Liver (tissue), 9 donors: ENCODE results near the gene JAM3. TPM values are rescaled to one million over a fixed set of nuclear protein-coding genes. Genes with fewer than 3 reads are reported as not detected.

ENCODE experiments used
- DNase-seq: peaks from one replicate; pipeline ENCODE4 v3.0.0-alpha.2; 2017; ENCODE audit warnings: low spot score
- H3K27ac ChIP-seq, 2 donors: one replicate each; pipeline ENCODE4 v1.7.0; 2013; ENCODE audit warnings: inconsistent platforms in 2 of 2, low read length in 2 of 2, control low read depth in 1 of 2, low read depth in 1 of 2, mild to moderate bottlenecking in 1 of 2
- H3K27me3 ChIP-seq, 4 donors: one replicate each; pipeline versions ENCODE4 v1.6.1 to v1.7.0; 2013; ENCODE audit warnings: low read length in 3 of 4, inconsistent platforms in 1 of 4, mild to moderate bottlenecking in 1 of 4, moderate library complexity in 1 of 4; ENCODE audit not compliant: control insufficient read depth in 4 of 4, insufficient read depth in 4 of 4
- H3K36me3 ChIP-seq, 4 donors: one replicate each; pipeline versions ENCODE4 v1.6.1 to v1.7.0; 2013; ENCODE audit warnings: low read length in 3 of 4, mild to moderate bottlenecking in 3 of 4, low read depth in 1 of 4, moderate library complexity in 1 of 4; ENCODE audit not compliant: control insufficient read depth in 4 of 4, insufficient read depth in 3 of 4
- H3K4me1 ChIP-seq, 4 donors: one replicate each; pipeline versions ENCODE4 v1.6.1 to v1.7.0; 2013; ENCODE audit warnings: low read length in 3 of 4, mild to moderate bottlenecking in 3 of 4, moderate library complexity in 1 of 4; ENCODE audit not compliant: control insufficient read depth in 4 of 4, insufficient read depth in 4 of 4
- H3K4me3 ChIP-seq, 3 donors: one replicate each; pipeline versions ENCODE4 v1.6.1 to v1.7.0; 2013; ENCODE audit warnings: low read length in 3 of 3, control low read depth in 1 of 3, low read depth in 1 of 3, mild to moderate bottlenecking in 1 of 3
- H3K9ac ChIP-seq, 2 donors: one replicate each; pipeline ENCODE4 v1.7.0; 2013; ENCODE audit warnings: low read length in 2 of 2, mild to moderate bottlenecking in 2 of 2, moderate library complexity in 2 of 2, control low read depth in 1 of 2, low read depth in 1 of 2
- H3K9me3 ChIP-seq, 4 donors: one replicate each; pipeline versions ENCODE4 v1.6.1 to v1.7.0; 2013; ENCODE audit warnings: low read length in 3 of 4; ENCODE audit not compliant: control insufficient read depth in 4 of 4
- EGR1 ChIP-seq, 2 donors: IDR thresholded peaks; 2 replicates each; pipeline ENCODE4 v1.6.1; 2016 to 2018; ENCODE audit warnings: antibody characterized with exemption in 2 of 2, low read depth in 2 of 2
- FOXA1 ChIP-seq: IDR thresholded peaks from 2 replicates; pipeline ENCODE4 v1.6.1; 2016; ENCODE audit warnings: antibody characterized with exemption
- FOXA2 ChIP-seq: IDR thresholded peaks from 2 replicates; pipeline ENCODE4 v1.6.1; 2016; ENCODE audit warnings: antibody characterized with exemption
- GABPA ChIP-seq, 2 donors: IDR thresholded peaks in 1 of 2; conservative IDR thresholded peaks in 1 of 2; 2 replicates each; pipeline ENCODE4 v1.6.1; 2016; ENCODE audit warnings: antibody characterized with exemption in 2 of 2, mild to moderate bottlenecking in 1 of 2, moderate library complexity in 1 of 2
- HNF4A ChIP-seq, 2 donors: conservative IDR thresholded peaks; 2 replicates each; pipeline ENCODE4 v1.6.1; 2016; ENCODE audit warnings: antibody characterized with exemption in 2 of 2, mild to moderate bottlenecking in 2 of 2
- HNF4G ChIP-seq: IDR thresholded peaks from 2 replicates; pipeline ENCODE4 v1.6.1; 2016; ENCODE audit warnings: antibody characterized with exemption
- JUND ChIP-seq, 2 donors: IDR thresholded peaks; 2 replicates each; pipeline ENCODE4 v1.6.1; 2016; ENCODE audit warnings: antibody characterized with exemption in 2 of 2
- NR2F2 ChIP-seq: IDR thresholded peaks from 2 replicates; pipeline ENCODE4 v1.6.1; 2016; ENCODE audit warnings: antibody characterized with exemption
- RAD21 ChIP-seq, 2 donors: IDR thresholded peaks; 2 replicates each; pipeline ENCODE4 v1.6.1; 2016; ENCODE audit warnings: antibody characterized with exemption in 2 of 2, mild to moderate bottlenecking in 2 of 2
- RXRA ChIP-seq, 2 donors: IDR thresholded peaks; 2 replicates each; pipeline ENCODE4 v1.6.1; 2017 to 2018; ENCODE audit warnings: antibody characterized with exemption in 2 of 2, mild to moderate bottlenecking in 1 of 2
- SP1 ChIP-seq: IDR thresholded peaks from 2 replicates; pipeline ENCODE4 v1.6.1; 2018; ENCODE audit warnings: antibody characterized with exemption, mild to moderate bottlenecking
- TAF1 ChIP-seq: conservative IDR thresholded peaks from 2 replicates; pipeline ENCODE4 v1.6.1; 2016; ENCODE audit warnings: antibody characterized with exemption, mild to moderate bottlenecking
- YY1 ChIP-seq: IDR thresholded peaks from 2 replicates; pipeline ENCODE4 v1.6.1; 2016; ENCODE audit warnings: antibody characterized with exemption, mild to moderate bottlenecking
- WGBS: extraction: QIAGEN DNeasy Blood & Tissue Kit; methylation state at CpG from one replicate; pipeline ENCODE4 v1.1.7; 2013; 5-methylcytosine and 5-hydroxymethylcytosine counted together
- polyA plus RNA-seq, 2 donors: library from polyadenylated mRNA; stranded (reverse) in 1 of 2; unstranded in 1 of 2; fragments of 200-250 nt in 1 of 2; fragments of >200 nt in 1 of 2; fragmentation: Nextera tagmentation in 1 of 2; extraction: Ambion mirVana in 1 of 2; gene quantifications; one replicate each; pipeline versions ENCODE4 v1.2.1 to v1.2.3, GENCODE V29; 2013 to 2015
- total RNA-seq, 2 donors: library from RNA; depleted of rRNA; stranded (reverse); fragments of >200 nt; gene quantifications; one replicate each; pipeline ENCODE4 v1.2.3, GENCODE V29; 2014
- TF ChIP-seq, protein P1 (sequence below): IDR thresholded peaks from 2 replicates; pipeline ENCODE4 v1.6.1; 2016; ENCODE audit warnings: antibody characterized with exemption, mild to moderate bottlenecking
- TF ChIP-seq, protein P2 (sequence below): IDR thresholded peaks from 2 replicates; pipeline ENCODE4 v1.6.1; 2016; ENCODE audit warnings: antibody characterized with exemption
- TF ChIP-seq, protein P3 (sequence below): IDR thresholded peaks from 2 replicates; pipeline ENCODE4 v1.6.1; 2016; ENCODE audit warnings: antibody characterized with exemption
- TF ChIP-seq, protein P4 (sequence below): IDR thresholded peaks from 2 replicates; pipeline ENCODE4 v1.6.1; 2016; ENCODE audit warnings: antibody characterized with exemption
- TF ChIP-seq, protein P5 (sequence below): fragments of 150-350 bp; IDR thresholded peaks from 2 replicates; pipeline ENCODE4 v1.5.1; 2017; ENCODE audit warnings: improper control_type of control experiment, low read depth, low read length; ENCODE audit not compliant: missing input control
- donor health status: healthy.
- donor health status: healthy.
- donor health status: healthy.
- donor health status: healthy.
- donor health status: healthy.

The JAM3 gene
- total and polyA plus RNA-seq, 4 donors = 1.6 to 4.3 (median 2.1) TPM

DNA sequence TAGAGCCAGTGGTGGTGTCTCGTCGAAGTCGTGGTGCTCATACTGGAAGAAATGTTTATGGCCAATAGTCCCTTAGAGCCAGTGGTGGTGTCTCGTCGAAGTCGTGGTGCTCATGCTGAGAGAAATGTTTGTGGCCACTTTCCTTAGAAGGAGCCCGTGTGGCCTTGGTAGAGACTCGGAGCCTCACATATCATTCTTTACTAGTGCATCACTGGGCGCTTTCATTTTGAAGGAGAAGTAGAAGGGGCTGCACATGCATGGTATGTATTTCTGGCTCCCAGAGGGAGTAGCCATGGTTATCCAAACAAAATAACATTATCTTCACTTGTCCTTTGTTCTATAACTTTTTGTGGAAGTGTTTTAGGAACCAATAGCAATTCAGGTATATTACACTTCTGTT, 69.5 kb downstream of the JAM3 start:
- Histone ChIP-seq H3K36me3 (no peaks in the 10 kb centered on the region), H3K27ac (no peak overlapping the region), H3K9me3 (no peaks in the 10 kb centered on the region), H3K4me1 (no peaks in the 10 kb centered on the region), H3K9ac (no peak overlapping the region), H3K27me3 (no peaks in the 10 kb centered on the region), H3K4me3 (no peak overlapping the region)
- TF ChIP-seq, protein P1, sequence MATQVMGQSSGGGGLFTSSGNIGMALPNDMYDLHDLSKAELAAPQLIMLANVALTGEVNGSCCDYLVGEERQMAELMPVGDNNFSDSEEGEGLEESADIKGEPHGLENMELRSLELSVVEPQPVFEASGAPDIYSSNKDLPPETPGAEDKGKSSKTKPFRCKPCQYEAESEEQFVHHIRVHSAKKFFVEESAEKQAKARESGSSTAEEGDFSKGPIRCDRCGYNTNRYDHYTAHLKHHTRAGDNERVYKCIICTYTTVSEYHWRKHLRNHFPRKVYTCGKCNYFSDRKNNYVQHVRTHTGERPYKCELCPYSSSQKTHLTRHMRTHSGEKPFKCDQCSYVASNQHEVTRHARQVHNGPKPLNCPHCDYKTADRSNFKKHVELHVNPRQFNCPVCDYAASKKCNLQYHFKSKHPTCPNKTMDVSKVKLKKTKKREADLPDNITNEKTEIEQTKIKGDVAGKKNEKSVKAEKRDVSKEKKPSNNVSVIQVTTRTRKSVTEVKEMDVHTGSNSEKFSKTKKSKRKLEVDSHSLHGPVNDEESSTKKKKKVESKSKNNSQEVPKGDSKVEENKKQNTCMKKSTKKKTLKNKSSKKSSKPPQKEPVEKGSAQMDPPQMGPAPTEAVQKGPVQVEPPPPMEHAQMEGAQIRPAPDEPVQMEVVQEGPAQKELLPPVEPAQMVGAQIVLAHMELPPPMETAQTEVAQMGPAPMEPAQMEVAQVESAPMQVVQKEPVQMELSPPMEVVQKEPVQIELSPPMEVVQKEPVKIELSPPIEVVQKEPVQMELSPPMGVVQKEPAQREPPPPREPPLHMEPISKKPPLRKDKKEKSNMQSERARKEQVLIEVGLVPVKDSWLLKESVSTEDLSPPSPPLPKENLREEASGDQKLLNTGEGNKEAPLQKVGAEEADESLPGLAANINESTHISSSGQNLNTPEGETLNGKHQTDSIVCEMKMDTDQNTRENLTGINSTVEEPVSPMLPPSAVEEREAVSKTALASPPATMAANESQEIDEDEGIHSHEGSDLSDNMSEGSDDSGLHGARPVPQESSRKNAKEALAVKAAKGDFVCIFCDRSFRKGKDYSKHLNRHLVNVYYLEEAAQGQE = no peak
- TF ChIP-seq FOXA1 = no peak
- TF ChIP-seq SP1 = no peak
- no peak for TF ChIP-seq HNF4A (conservative IDR thresholded peaks at IDR 0.05)
- no peak for TF ChIP-seq RAD21 (IDR thresholded peaks at IDR 0.05)
- TF ChIP-seq JUND (IDR thresholded peaks at IDR 0.05) = no peak
- TF ChIP-seq EGR1 (IDR thresholded peaks at IDR 0.05; ENCODE audit: low read depth in 2 of 2) = no peak
- TF ChIP-seq RXRA (IDR thresholded peaks at IDR 0.05) = no peak
- no peak for TF ChIP-seq NR2F2
- TF ChIP-seq GABPA (IDR thresholded peaks at IDR 0.05 in 1 of 2, conservative IDR thresholded peaks at IDR 0.05 in 1 of 2) = no peak
- no peak for TF ChIP-seq HNF4G
- no peak for TF ChIP-seq TAF1
- TF ChIP-seq, protein P2, sequence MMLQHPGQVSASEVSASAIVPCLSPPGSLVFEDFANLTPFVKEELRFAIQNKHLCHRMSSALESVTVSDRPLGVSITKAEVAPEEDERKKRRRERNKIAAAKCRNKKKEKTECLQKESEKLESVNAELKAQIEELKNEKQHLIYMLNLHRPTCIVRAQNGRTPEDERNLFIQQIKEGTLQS = no peak
- TF ChIP-seq, protein P3, sequence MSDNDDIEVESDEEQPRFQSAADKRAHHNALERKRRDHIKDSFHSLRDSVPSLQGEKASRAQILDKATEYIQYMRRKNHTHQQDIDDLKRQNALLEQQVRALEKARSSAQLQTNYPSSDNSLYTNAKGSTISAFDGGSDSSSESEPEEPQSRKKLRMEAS = no peak
- TF ChIP-seq FOXA2 = no peak
- TF ChIP-seq, protein P4, sequence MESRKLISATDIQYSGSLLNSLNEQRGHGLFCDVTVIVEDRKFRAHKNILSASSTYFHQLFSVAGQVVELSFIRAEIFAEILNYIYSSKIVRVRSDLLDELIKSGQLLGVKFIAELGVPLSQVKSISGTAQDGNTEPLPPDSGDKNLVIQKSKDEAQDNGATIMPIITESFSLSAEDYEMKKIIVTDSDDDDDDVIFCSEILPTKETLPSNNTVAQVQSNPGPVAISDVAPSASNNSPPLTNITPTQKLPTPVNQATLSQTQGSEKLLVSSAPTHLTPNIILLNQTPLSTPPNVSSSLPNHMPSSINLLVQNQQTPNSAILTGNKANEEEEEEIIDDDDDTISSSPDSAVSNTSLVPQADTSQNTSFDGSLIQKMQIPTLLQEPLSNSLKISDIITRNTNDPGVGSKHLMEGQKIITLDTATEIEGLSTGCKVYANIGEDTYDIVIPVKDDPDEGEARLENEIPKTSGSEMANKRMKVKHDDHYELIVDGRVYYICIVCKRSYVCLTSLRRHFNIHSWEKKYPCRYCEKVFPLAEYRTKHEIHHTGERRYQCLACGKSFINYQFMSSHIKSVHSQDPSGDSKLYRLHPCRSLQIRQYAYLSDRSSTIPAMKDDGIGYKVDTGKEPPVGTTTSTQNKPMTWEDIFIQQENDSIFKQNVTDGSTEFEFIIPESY = no peak
- TF ChIP-seq, protein P5, sequence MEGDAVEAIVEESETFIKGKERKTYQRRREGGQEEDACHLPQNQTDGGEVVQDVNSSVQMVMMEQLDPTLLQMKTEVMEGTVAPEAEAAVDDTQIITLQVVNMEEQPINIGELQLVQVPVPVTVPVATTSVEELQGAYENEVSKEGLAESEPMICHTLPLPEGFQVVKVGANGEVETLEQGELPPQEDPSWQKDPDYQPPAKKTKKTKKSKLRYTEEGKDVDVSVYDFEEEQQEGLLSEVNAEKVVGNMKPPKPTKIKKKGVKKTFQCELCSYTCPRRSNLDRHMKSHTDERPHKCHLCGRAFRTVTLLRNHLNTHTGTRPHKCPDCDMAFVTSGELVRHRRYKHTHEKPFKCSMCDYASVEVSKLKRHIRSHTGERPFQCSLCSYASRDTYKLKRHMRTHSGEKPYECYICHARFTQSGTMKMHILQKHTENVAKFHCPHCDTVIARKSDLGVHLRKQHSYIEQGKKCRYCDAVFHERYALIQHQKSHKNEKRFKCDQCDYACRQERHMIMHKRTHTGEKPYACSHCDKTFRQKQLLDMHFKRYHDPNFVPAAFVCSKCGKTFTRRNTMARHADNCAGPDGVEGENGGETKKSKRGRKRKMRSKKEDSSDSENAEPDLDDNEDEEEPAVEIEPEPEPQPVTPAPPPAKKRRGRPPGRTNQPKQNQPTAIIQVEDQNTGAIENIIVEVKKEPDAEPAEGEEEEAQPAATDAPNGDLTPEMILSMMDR = no peak
- no peak for TF ChIP-seq YY1
- no peak for DNase-seq
- 94% methylated on average over 9 of the region's 9 CpGs for WGBS
